Mesothelial cell of epicardium (in vitro differentiated cells): ENCODE data around the gene TANC1. TPM values are rescaled to one million over a fixed set of nuclear protein-coding genes. Genes with fewer than 3 reads are reported as not detected.
A peak's percentile ranks its signal among the peaks of the same experiment; 100 is the strongest.

ENCODE experiments used
- DNase-seq, 2 experiments: peaks; one replicate each; pipeline ENCODE4 v3.0.0; 2021; ENCODE audit warnings: low spot score in 2 of 2; ENCODE audit not compliant: unreplicated experiment in 2 of 2
- H3K27ac Mint-ChIP-seq: 2 replicates; pipeline ENCODE4 v1.8.0; 2021; ENCODE audit warnings: mixed read lengths
- H3K27me3 Mint-ChIP-seq: 2 replicates; pipeline ENCODE4 v1.8.0; 2021; ENCODE audit warnings: low read depth, mixed read lengths
- H3K36me3 Mint-ChIP-seq: 2 replicates; pipeline ENCODE4 v1.8.0; 2021; ENCODE audit warnings: mixed read lengths
- H3K4me1 Mint-ChIP-seq: 2 replicates; pipeline ENCODE4 v1.8.0; 2021; ENCODE audit warnings: mixed read lengths
- H3K4me3 Mint-ChIP-seq: 2 replicates; pipeline ENCODE4 v1.8.0; 2021; ENCODE audit warnings: mild to moderate bottlenecking, moderate library complexity, mixed read lengths
- H3K9me3 Mint-ChIP-seq: 2 replicates; pipeline ENCODE4 v1.8.0; 2021; ENCODE audit warnings: mixed read lengths
- CTCF ChIP-seq: fragments of 200-600 bp; sonication (generic); IDR thresholded peaks from one replicate; pipeline ENCODE4 v1.5.0; 2021; ENCODE audit warnings: antibody characterized with exemption; ENCODE audit not compliant: unreplicated experiment
- total RNA-seq: library from RNA; stranded (reverse); gene quantifications from 3 replicates; pipeline ENCODE4 v1.2.1, GENCODE V29; 2021

Gene TANC1
- total RNA-seq, 1 donor from 2014 or later: 138 TPM

DNA sequence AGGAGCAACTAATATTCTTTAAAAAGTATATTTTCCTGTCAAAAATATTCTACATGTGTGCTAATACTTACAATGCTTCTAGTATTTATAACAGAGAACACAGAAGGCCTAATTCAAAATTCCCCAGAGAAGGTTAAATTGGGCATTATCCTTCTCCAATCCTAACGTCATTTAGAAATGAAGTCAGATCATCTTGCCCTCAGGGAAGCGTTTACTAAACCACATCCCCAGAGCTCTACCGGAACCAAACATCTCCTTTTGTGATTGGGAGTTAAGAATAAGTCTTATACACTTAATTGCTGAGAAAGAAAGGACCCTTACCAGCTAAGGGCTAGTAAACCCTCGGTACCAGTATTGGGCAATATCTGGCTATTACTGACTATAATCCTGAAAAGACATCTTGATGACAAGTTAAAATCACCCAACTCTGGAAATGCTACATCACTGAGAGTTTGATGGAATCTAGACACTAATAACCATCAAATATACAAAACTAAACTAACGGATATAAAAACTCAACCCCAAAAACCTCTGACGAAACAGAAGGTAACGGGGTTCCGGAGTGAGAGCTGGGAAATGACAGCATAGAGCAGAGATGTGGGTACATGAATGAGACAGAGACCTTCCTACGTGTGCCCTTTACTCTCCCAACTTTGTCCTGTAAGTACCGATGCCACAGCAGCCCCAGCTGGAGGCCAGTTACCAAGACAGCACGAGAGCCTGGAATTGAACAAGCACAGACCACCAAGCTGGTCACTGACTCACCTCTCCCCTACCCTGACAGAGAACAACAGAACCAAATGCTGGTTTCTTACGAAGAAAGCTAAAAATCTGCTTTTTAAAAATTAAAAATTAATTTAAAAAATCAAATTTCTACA is 283.1 kb downstream of the TANC1 start:
- Mint-ChIP-seq H3K9me3 (peaks cover 12% of the 10 kb centered on the region), H3K4me1 (peaks cover 2% of the 10 kb centered on the region), H3K36me3 (peaks cover 40% of the 10 kb centered on the region), H3K4me3 (no peak overlapping the region), H3K27me3 (no peaks in the 10 kb centered on the region), H3K27ac (peak overlapping the region; percentile 39)
- no peak for TF ChIP-seq CTCF
- DNase-seq: no peak

DNA sequence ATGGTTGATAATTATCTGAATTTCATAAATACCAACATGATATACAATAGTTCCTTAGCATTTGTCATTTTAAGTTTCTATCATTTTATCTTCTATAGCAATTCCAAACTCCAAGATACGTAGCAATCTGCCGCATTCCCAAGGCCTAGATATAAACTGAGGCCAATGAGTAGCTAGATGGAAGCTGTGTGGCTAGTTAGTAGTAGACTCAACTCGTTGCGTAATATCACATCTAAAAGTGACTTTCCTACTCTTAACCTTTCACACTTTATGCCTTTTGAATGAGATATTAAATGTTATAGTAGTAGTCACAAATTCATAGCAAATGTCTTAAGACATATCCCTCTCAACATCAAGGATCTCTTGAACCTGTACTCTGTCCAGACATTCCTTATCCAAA is 284.5 kb downstream of the TANC1 start:
- Mint-ChIP-seq H3K27ac (no peak overlapping the region), H3K9me3 (no peaks in the 10 kb centered on the region), H3K4me1 (peaks cover 2% of the 10 kb centered on the region), H3K4me3 (no peak overlapping the region), H3K27me3 (no peaks in the 10 kb centered on the region), H3K36me3 (peaks cover 29% of the 10 kb centered on the region)
- TF ChIP-seq CTCF: no peak
- no peak for DNase-seq

GRCh38 chr2:159256159-159256558 is 287.7 kb downstream of the TANC1 start:
- H3K27me3 Mint-ChIP-seq: no peaks in the 10 kb centered on the region
- TF ChIP-seq CTCF: no peak
- H3K4me3 Mint-ChIP-seq: no peak overlapping the region
- H3K9me3 Mint-ChIP-seq: no peaks in the 10 kb centered on the region
- peaks cover 30% of the 10 kb centered on the region for H3K36me3 Mint-ChIP-seq
- DNase-seq: no peak
- H3K4me1 Mint-ChIP-seq: no peaks in the 10 kb centered on the region
- no peak overlapping the region for H3K27ac Mint-ChIP-seq

- H3K27ac Mint-ChIP-seq: peak overlapping the region; percentile 68
- H3K9me3 Mint-ChIP-seq: no peaks in the 10 kb centered on the region
Observed at GRCh38 chr2:159262226-159262625, 293.8 kb downstream of the TANC1 start.

DNA sequence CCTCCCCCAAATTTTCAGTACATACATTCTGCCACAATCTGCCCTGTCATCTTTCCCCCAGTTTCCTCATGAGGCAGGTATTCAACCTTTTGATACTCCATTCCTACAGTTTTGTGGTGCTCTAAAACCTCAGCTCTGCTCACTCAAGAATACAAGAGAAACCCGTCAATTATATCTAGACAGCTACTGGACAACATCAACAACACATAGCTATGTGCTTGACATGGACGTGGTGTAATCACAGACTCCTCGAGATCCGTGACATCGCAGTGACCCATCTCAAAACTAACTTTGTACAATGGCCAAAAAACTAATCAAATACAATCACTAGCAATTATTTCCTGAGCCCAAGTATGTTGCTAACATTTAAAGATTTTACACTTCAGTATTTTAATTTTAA is 294.5 kb downstream of the TANC1 start:
- no peak for TF ChIP-seq CTCF
- no peak overlapping the region for H3K4me3 Mint-ChIP-seq
- H3K9me3 Mint-ChIP-seq: no peaks in the 10 kb centered on the region
- peaks cover 31% of the 10 kb centered on the region for H3K4me1 Mint-ChIP-seq
- no peak for DNase-seq
- H3K36me3 Mint-ChIP-seq: peaks cover 40% of the 10 kb centered on the region
- no peaks in the 10 kb centered on the region for H3K27me3 Mint-ChIP-seq
- H3K27ac Mint-ChIP-seq: peak overlapping the region; percentile 68

More at GRCh38 chr2:159262226-159262625, 293.8 kb downstream of the TANC1 start:
- Mint-ChIP-seq H3K4me3 (no peak overlapping the region), H3K36me3 (peaks cover 38% of the 10 kb centered on the region), H3K4me1 (peaks cover 29% of the 10 kb centered on the region), H3K27me3 (no peaks in the 10 kb centered on the region)
- DNase-seq: no peak
- no peak for TF ChIP-seq CTCF
